Measurements from ENCODE around the gene PMM1. TPM values are rescaled to one million over a fixed set of nuclear protein-coding genes. Genes with fewer than 3 reads are reported as not detected.
"Not testable (repeated sequence)": the region's sequence is repeated elsewhere in the genome, so short reads cannot be mapped to it uniquely, and the experiment has no call there.

PMM1 gene
- polyA plus RNA-seq, 1 of the 3 experiments (the other 2 are of a cell fraction), result 46.4 TPM

GRCh38 chr22:41636467-41636866 lies 46.8 kb upstream of the PMM1 start:
- H2AFZ ChIP-seq (ENCODE audit: low read depth), result no peak overlapping the region
- peaks cover 40% of the 10 kb centered on the region for H3K79me2 ChIP-seq (ENCODE audit: insufficient read depth)
- ChIA-PET CTCF (no interaction called here), POLR2A (no interaction called here)
- H3K9me3 ChIP-seq, result no peaks in the 10 kb centered on the region
- WGBS (ENCODE audit: low lambda C conversion rate), result 55% methylated on average over 5 of the region's 7 CpGs
- H3K4me3 ChIP-seq (ENCODE audit: low read depth in 2 of 2, low read length in 1 of 2), result no peak overlapping the region
- H4K20me1 ChIP-seq (ENCODE audit: insufficient read depth), result peaks cover 3% of the 10 kb centered on the region; the same call in 1 of the 2 replicates
- DNase-seq, result no peak
- no peak overlapping the region for H3K9ac ChIP-seq
- H3K4me2 ChIP-seq, result no peak overlapping the region
- H3K27me3 ChIP-seq (ENCODE audit: insufficient read depth), result no peaks in the 10 kb centered on the region
- peaks cover 6% of the 10 kb centered on the region for H3F3A ChIP-seq (replicated peaks; ENCODE audit: insufficient read depth)
- no peak for TF ChIP-seq TAF1 (IDR thresholded peaks at IDR 0.05; ENCODE audit: borderline replicate concordance, low read depth, low read length)
- TF ChIP-seq FOSL2 (IDR thresholded peaks at IDR 0.05; ENCODE audit: borderline replicate concordance, low read depth), result peak; percentile 36; the same call in 1 of the 2 replicates
- TF ChIP-seq JUND (IDR thresholded peaks at IDR 0.05), result peak; percentile 13; the same call in 1 of the 2 replicates
- TF ChIP-seq NFIC (IDR thresholded peaks at IDR 0.05; ENCODE audit: borderline replicate concordance), result peak; percentile 38; the same call in 1 of the 2 replicates
- no peak for TF ChIP-seq FOXJ3 (CRISPR knock-in tag; IDR thresholded peaks at IDR 0.05)
- no peaks in the 10 kb centered on the region for H3K9me2 ChIP-seq
- H3K4me1 ChIP-seq (ENCODE audit: control insufficient read depth in 1 of 2, insufficient read depth in 2 of 2, low read depth in 1 of 2, low read length in 1 of 2), result no peaks in the 10 kb centered on the region
- H3K27ac ChIP-seq (ENCODE audit: low read depth in 2 of 2, low read length in 1 of 2), result peak overlapping the region in 1 of 2 experiments; percentile 56; a peak in 1 of 4 replicates
- peaks cover 7 to 16% of the 10 kb centered on the region in 2 experiments for H3K36me3 ChIP-seq (replicated peaks in 1 of 2; ENCODE audit: control insufficient read depth in 1 of 2, insufficient read depth in 2 of 2, low read length in 1 of 2)

GRCh38 chr22:41634610-41635009 lies 45.0 kb upstream of the PMM1 start:
- H3K4me1 ChIP-seq (ENCODE audit: control insufficient read depth in 1 of 2, insufficient read depth in 2 of 2, low read depth in 1 of 2, low read length in 1 of 2); H3F3A ChIP-seq (replicated peaks; ENCODE audit: insufficient read depth); H3K9me3 ChIP-seq; DNase-seq; H2AFZ ChIP-seq (ENCODE audit: low read depth); H3K4me2 ChIP-seq; H3K27ac ChIP-seq (ENCODE audit: low read depth in 2 of 2, low read length in 1 of 2); POLR2A ChIA-PET; H3K9me2 ChIP-seq; H4K20me1 ChIP-seq (ENCODE audit: insufficient read depth); H3K27me3 ChIP-seq (ENCODE audit: insufficient read depth); H3K4me3 ChIP-seq (ENCODE audit: low read depth in 2 of 2, low read length in 1 of 2); CTCF ChIA-PET; H3K9ac ChIP-seq: not testable (repeated sequence)
- 99% methylated on average over 8 of the region's 8 CpGs for WGBS (ENCODE audit: low lambda C conversion rate)
- Histone ChIP-seq H3K79me2 (ENCODE audit: insufficient read depth) (peaks cover 23% of the 10 kb centered on the region; the same call in 1 of the 2 replicates), H3K36me3 (replicated peaks in 1 of 2; ENCODE audit: control insufficient read depth in 1 of 2, insufficient read depth in 2 of 2, low read length in 1 of 2) (peaks cover 10 to 16% of the 10 kb centered on the region in 2 experiments)

GRCh38 chr22:41631615-41632014 lies 42.0 kb upstream of the PMM1 start:
- H3K27ac ChIP-seq (ENCODE audit: low read depth in 2 of 2, low read length in 1 of 2); H3K27me3 ChIP-seq (ENCODE audit: insufficient read depth); H3K9me3 ChIP-seq; H4K20me1 ChIP-seq (ENCODE audit: insufficient read depth); DNase-seq; H3K4me1 ChIP-seq (ENCODE audit: control insufficient read depth in 1 of 2, insufficient read depth in 2 of 2, low read depth in 1 of 2, low read length in 1 of 2); POLR2A ChIA-PET; H3K9ac ChIP-seq; H2AFZ ChIP-seq (ENCODE audit: low read depth); H3K4me2 ChIP-seq; CTCF ChIA-PET; H3F3A ChIP-seq (replicated peaks; ENCODE audit: insufficient read depth); H3K4me3 ChIP-seq (ENCODE audit: low read depth in 2 of 2, low read length in 1 of 2); H3K9me2 ChIP-seq: not testable (repeated sequence)
- WGBS (ENCODE audit: low lambda C conversion rate), result 92% methylated on average over 6 of the region's 23 CpGs
- peaks cover 14 to 19% of the 10 kb centered on the region in 2 experiments for H3K36me3 ChIP-seq (replicated peaks in 1 of 2; ENCODE audit: control insufficient read depth in 1 of 2, insufficient read depth in 2 of 2, low read length in 1 of 2)
- peaks cover 30% of the 10 kb centered on the region for H3K79me2 ChIP-seq (ENCODE audit: insufficient read depth)

- H3K27me3 ChIP-seq (ENCODE audit: insufficient read depth); H3K9me3 ChIP-seq; H3K4me1 ChIP-seq (ENCODE audit: control insufficient read depth in 1 of 2, insufficient read depth in 2 of 2, low read depth in 1 of 2, low read length in 1 of 2); H3K4me2 ChIP-seq; POLR2A ChIA-PET; DNase-seq; CTCF ChIA-PET; H3F3A ChIP-seq (replicated peaks; ENCODE audit: insufficient read depth); H2AFZ ChIP-seq (ENCODE audit: low read depth); H3K9me2 ChIP-seq; H3K9ac ChIP-seq; H4K20me1 ChIP-seq (ENCODE audit: insufficient read depth); H3K4me3 ChIP-seq (ENCODE audit: low read depth in 2 of 2, low read length in 1 of 2); H3K27ac ChIP-seq (ENCODE audit: low read depth in 2 of 2, low read length in 1 of 2): not testable (repeated sequence)
- H3K36me3 ChIP-seq (replicated peaks in 1 of 2; ENCODE audit: control insufficient read depth in 1 of 2, insufficient read depth in 2 of 2, low read length in 1 of 2), result peaks cover 14 to 19% of the 10 kb centered on the region in 2 experiments
- WGBS (ENCODE audit: low lambda C conversion rate), result 96% methylated on average over 5 of the region's 28 CpGs
- H3K79me2 ChIP-seq (ENCODE audit: insufficient read depth), result peaks cover 31% of the 10 kb centered on the region
These were observed 41.5 kb upstream of the PMM1 start for GRCh38 chr22:41631115-41631514.

All from SK-N-SH (cell line).